GM18502 (cell line): Measurements from ENCODE around the gene MAPK7.

ENCODE experiments used
- ATAC-seq: cut with Tn5 transposase; IDR thresholded peaks from one replicate; pipeline ENCODE4 v1.9.1; 2021; ENCODE audit warnings: mild to moderate bottlenecking; ENCODE audit not compliant: unreplicated experiment, poor library complexity

Gene MAPK7

DNA sequence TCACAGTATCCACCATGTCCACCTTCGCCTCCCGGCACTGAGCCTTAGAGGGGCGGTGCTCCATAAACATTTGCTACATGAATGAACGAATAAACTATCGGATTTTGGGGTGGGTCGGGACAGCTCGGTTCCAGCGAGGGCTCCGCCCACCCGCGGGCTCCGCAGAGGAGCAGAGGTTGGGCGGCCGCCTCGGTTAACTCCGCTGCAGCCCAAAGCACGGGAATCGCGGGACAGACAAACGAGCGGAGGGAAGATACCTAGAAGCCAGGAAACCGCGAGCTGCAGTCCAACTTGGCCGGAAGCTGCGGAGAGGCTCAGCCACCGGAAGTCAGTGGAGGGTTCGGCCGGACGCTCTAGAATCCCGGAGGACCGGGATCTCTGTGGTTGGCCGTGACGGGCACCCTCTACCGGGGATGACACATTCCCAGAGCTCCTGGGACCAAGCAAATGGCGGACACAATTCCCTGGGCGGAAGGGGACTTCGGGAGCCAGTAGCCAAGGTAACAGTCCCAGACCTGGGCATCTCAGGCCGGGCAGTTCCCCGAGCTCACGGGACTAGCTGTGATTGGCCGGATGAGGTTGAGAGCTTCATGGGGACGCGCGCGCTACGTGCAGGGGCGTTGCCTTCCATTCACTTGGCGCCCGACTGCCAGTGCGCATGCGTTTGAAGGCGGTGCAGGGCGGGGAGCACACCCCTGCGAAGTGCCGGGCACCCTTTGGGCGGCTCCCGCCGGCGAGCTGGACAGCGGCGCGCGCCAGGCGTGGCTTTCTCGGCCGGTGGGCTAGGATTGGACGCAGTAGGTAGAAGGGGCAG, 489 bp upstream of the MAPK7 start:
- ATAC-seq = peak; percentile 92

DNA sequence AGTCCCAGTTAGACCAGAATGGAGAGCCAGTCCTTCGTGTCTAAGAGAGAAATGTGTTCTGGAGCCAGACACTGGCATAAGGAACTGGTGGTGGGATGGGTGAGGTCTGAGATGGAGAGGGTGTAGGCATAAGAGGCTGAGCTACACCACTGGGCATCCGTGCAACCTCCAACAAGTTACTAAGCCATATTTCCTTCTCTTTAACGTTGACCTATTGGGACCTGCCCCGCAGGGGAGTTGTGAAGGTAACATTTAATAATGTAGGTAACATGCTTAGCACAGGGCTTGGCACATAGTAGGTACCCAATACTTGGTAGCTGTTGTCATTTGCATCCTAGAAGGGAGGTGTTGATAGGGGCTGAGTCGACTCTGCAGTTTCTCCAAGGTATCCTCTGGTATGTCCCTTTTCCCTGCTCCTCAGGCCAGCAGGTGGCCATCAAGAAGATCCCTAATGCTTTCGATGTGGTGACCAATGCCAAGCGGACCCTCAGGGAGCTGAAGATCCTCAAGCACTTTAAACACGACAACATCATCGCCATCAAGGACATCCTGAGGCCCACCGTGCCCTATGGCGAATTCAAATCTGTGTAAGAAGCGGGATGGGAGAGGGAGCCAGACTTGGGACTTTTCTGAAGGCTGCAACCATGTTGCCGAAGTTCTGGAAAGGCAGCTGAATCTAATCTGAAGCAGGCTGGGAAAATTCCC, 1.2 kb downstream of the MAPK7 start:
- no peak for ATAC-seq

DNA sequence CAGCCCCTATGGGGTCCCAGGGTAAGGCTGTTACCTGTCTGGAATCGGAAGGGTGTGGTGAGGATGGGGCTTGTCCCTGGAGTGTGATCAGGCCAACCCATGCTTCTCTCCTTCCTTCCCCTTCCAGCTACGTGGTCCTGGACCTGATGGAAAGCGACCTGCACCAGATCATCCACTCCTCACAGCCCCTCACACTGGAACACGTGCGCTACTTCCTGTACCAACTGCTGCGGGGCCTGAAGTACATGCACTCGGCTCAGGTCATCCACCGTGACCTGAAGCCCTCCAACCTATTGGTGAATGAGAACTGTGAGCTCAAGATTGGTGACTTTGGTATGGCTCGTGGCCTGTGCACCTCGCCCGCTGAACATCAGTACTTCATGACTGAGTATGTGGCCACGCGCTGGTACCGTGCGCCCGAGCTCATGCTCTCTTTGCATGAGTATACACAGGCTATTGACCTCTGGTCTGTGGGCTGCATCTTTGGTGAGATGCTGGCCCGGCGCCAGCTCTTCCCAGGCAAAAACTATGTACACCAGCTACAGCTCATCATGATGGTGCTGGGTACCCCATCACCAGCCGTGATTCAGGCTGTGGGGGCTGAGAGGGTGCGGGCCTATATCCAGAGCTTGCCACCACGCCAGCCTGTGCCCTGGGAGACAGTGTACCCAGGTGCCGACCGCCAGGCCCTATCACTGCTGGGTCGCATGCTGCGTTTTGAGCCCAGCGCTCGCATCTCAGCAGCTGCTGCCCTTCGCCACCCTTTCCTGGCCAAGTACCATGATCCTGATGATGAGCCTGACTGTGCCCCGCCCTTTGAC, 2.4 kb downstream of the MAPK7 start:
- ATAC-seq = no peak

DNA sequence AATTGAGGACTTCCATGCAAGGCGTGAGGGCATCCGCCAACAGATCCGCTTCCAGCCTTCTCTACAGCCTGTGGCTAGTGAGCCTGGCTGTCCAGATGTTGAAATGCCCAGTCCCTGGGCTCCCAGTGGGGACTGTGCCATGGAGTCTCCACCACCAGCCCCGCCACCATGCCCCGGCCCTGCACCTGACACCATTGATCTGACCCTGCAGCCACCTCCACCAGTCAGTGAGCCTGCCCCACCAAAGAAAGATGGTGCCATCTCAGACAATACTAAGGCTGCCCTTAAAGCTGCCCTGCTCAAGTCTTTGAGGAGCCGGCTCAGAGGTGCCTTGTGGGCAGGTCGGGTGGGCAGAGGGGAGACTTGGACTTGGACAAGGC, 3.1 kb downstream of the MAPK7 start:
- no peak for ATAC-seq

DNA sequence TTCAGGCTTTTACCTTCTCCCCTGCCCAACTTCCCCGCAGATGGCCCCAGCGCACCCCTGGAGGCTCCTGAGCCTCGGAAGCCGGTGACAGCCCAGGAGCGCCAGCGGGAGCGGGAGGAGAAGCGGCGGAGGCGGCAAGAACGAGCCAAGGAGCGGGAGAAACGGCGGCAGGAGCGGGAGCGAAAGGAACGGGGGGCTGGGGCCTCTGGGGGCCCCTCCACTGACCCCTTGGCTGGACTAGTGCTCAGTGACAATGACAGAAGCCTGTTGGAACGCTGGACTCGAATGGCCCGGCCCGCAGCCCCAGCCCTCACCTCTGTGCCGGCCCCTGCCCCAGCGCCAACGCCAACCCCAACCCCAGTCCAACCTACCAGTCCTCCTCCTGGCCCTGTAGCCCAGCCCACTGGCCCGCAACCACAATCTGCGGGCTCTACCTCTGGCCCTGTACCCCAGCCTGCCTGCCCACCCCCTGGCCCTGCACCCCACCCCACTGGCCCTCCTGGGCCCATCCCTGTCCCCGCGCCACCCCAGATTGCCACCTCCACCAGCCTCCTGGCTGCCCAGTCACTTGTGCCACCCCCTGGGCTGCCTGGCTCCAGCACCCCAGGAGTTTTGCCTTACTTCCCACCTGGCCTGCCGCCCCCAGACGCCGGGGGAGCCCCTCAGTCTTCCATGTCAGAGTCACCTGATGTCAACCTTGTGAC, 3.6 kb downstream of the MAPK7 start:
- no peak for ATAC-seq

DNA sequence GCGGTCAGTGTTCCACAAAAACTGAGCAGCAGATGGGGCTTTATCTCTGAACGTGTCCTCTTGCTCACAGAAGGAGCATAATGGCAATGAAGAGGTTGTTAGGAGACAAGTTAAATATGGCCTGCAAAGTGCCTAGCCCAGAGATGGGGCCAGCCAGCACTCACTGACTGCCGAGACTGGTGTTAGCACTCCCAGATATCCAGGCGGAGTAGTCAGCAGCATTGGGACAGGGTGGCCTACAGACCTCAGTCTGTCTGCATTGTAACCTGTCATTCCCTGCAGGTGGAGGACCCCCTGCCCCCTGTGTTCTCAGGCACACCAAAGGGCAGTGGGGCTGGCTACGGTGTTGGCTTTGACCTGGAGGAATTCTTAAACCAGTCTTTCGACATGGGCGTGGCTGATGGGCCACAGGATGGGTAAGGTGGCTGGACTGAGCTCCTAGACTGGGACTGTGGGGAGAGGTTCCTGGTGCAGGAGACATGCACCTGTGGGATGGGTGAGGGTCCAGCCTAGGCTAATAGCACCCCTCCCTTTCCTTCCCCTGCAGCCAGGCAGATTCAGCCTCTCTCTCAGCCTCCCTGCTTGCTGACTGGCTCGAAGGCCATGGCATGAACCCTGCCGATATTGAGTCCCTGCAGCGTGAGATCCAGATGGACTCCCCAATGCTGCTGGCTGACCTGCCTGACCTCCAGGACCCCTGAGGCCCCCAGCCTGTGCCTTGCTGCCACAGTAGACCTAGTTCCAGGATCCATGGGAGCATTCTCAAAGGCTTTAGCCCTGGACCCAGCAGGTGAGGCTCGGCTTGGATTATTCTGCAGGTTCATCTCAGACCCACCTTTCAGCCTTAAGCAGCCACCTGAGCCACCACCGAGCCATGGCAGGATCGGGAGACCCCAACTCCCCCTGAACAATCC, 4.5 kb downstream of the MAPK7 start:
- no peak for ATAC-seq

DNA sequence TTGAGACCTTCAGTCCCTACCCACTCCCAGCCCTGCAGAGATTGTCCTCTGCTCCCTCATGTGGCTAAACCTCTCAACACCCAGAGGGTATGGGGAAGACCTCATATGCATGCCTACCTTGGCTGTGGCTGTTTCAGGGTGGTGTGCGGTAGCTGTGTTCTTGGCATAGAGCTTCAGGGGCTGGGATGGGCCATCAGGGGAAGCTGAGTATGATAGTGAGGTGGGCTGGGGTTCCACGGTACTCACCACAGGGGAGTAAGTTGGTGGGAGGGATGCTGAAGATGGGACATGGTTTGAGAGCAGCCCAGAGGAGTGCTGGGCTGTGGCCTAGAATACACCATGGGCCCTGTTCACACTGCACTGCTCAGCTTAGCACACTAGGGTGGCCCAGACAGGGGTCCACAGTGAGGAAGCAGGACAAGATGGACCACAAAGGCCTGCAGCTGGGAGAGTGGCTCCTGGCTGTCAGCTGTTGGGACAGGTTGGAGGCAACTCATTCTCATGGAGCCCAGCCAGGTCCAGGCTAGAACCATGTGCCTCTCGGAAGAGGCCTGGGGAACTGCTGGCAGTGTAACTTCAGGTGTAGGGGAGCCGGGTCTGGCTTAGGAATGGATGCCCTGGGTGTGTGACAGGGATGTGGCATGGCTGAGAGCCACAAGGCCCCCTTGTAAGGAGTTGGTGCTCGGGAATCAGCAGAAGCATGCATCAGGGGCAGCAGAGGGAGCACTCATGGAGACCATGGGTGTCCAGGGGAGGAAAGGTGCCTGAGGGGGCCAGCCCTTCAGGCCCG, 5.6 kb downstream of the MAPK7 start:
- no peak for ATAC-seq

DNA sequence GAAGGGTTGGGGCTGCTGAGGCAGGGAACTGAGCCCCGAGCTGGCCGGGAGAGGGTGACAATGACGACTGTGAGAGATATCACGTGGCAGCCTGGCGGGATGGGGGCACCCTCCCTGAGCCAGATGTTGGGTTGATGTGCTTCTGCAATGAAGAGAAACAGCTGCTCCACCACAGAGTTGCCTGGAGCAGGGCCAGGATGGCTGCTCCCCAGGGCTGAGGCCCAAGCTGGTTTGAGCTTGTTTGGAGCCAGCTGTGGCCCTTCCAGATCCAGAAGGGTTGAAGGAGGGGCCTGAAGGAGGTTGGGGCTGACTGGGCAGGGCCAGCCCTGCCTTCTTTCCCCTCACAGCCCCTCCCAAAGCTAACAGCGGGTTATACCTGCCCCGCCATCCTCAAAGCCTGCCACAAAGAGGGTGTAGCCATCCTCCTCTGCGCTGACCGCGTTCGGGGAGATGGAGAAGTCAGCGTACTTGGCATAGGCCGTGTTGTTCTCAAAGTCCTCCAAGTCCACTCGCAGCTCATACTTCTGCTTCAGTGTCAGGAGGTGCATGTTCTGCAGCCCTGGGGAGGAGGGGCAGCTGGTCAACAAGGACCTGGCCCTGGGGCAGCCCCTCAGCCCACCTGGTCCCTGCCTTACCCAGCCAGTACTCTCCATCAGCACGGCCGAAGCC, 6.6 kb downstream of the MAPK7 start:
- ATAC-seq = no peak

DNA sequence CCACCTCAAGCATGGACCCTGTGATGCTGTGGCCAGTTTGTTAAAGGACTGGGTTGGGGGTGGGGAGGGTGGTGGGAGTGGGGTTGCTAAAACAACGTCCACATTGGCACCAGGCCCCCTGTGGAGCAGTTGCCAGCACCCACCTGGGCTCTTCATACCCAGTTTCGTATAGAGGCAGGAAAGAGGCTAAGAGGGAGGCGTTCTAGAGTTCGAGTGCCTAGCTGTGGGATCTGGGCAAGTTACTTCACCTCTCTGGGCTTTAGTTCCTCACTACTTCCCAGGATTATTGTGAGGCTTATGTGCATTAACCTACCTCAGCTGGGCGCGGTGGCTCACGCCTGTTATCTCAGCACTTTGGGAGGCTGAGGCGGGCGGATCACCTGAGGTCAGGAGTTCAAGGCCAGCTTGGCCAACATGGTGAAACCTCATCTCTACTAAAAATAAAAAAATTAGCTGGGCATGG, 7.3 kb downstream of the MAPK7 start:
- no peak for ATAC-seq

DNA sequence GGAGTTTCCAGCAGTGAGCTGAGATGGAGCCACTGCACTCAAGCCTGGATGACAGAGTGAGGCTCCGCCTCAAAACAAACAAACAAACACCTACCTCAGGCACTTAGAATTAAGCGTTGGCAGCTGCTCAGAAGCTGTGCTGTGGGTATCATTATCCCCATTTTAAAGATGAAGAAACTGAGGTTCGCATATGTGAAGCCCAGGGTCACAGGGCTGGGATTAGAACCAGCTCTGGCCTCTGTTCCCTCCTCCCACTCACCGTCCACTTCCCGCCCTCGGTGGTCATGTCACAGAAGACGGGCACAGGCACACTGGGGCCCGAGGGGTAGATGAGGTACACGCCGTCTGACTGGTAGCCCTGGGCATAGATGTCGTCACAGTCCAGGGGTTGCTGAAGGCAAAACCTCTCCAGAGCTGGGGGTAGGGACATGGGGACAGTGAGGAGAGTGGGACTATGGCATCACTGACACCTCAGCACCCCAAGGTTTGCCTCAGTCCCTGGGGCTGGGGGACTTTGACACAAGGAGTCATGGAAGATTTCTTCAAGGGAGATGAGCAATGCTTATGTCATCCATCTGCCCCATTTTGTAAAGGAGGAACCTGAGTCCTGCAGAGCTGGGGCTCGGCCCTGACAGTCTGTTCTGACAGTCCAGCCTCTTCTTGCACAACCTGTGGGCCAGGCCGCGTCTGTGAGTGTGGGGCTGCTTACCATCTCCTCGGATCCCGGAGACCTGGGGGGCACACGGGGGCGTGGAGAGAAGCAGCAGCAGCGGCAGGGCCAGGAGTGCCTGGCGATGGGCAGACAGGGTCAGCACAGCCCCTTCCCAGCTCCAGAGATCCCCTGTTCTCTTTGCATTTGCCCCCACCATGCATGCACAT, 8.0 kb downstream of the MAPK7 start:
- no peak for ATAC-seq

DNA sequence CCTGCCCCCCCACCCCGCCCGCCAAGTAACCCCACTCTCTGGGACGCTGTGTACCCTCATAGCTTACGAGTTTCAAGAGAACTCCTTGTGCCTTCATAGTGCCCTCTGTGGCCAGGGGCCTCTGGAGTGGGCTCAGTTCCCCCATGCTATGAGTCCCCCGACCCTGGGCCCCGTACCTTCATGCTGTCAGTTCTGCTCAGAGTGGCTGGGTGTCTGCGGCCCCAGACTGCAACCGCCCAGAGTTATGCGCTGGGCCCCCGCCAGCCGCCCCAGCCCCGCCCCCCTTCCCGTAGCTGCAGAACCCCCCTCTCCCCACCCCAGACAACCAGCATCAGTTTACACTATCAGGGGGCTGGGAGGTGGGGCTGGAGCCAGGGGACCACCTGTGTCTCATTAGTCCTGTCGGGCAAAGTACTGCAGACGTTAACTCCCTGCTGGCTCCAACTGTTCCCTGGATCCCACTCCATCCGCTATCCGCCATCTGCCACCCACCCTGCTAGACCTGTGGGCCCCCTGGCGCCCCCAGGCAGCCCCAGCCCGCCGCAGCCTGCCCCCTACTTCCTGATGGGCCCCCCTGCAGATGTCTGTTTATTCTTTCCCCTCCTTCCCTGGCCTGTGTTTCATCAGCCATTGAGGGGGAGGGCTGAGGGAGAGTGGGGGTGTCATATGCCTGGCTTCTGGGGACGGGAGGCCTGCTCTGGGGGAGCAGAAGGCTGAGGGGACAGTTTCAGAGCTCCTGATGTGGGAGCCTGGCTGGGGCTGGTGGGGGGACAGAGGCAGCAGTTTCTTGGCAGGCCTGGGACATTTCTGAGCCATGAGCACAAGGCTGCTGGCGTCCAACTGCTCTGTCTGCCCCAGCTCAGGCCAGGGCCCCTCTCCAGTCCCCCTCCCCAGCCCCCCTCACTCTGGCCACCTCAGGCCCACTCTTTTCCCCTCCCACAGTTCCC, 8.9 kb downstream of the MAPK7 start, which contains the start of gene MFAP4:
Gene MFAP4, minus strand, starts transcription at position 217 of the 947 bp plus-strand sequence. Its CDS starts 35 bp downstream, at position 182.
- no peak for ATAC-seq

DNA sequence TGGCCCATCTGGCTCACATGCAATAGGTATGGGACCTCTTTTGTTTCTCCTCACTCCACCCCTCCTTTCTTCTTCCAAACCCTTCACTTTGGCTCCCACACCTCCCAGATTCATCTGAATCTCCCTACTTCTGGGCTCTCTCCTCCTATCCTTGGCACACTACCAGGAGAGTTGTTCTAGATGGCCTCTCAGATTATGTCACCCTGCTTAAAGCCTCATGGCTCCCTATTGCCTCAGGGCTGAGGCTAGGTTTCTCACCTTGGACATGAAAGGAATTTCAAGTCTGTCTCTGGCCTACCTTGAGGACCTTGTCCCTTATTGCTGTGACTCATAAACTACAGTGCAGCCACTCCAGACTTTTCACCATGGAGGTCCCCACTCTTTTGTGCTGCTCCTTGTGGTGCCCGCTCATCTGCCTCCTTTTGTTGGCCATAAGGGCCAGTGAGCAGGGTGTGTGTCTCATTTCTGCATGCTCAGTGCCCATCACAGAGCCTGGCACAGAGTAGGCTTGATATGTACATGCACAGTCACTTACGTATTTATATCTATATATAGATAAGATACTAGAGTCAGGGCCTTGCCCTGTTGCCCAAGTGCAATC, 9.7 kb downstream of the MAPK7 start:
- no peak for ATAC-seq

DNA sequence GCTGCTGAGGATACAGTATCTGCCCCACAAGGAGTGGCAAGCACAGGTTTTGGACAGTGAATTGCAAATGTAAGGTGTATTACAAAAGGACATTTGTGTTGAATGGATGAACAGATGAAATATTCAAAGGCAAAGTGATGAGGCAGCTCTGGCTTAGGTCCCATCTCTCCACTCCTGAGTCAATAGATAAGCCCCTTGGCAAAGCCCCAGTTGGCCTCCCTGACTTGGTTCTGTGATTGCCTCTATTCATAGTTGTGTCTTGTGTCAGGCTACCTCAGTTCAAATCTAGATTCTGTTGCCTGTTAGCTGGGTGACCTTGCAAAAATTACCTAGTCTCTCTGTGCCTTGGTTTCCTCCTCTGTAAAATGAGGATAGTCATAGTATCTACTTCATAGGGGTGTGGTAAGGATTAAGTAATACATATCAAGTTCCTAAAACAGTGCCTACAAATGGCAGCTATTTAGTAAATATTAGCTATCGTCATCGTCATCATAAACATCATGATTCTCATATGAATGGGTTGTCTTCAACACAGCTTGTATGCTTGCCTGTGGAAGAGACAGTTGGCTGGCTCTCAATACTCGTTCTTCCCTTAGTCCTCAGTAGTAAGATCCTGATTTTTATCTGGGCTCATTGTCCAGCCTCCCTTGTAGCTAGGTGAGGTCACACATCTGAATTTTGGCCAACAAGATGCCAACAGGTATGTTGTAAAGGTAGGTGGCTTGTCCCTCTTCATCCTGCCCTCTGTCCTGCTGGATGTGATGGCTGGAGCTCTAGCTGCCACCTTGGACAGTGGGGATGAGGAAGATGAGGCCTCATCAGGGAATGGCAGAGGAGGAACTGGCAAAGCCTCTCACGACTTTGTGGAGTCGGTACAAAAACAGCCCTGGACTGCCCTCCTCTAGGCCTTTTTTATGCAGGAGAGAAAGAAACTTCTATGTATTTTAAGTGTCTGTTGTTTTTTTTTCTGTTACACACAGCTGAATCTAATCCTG, 10.8 kb downstream of the MAPK7 start:
- no peak for ATAC-seq

DNA sequence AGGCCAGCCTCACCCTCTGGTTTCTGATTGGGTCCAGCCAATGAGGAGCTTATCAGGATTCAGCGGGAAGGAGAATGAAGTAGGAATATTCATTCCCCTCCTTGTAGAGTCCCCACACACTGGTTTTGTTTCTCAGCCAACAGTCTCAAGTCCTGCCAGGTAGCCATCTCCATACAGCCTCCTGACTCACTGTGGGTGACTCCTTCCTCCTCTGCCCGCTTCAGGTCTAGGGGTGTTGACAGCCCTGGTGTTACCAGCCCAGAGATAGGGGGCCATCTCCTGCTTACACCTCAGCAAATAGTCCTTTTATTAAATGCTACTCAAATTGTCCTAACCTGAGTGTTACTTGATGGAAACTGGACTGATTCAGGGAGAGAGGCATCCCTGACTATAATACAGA, 12.7 kb downstream of the MAPK7 start:
- ATAC-seq = no peak
